ENCODE results near the gene GP1BB.
"Not testable (repeated sequence)": the region's sequence is repeated elsewhere in the genome, so short reads cannot be mapped to it uniquely, and the experiment has no call there.

GP1BB gene

DNA sequence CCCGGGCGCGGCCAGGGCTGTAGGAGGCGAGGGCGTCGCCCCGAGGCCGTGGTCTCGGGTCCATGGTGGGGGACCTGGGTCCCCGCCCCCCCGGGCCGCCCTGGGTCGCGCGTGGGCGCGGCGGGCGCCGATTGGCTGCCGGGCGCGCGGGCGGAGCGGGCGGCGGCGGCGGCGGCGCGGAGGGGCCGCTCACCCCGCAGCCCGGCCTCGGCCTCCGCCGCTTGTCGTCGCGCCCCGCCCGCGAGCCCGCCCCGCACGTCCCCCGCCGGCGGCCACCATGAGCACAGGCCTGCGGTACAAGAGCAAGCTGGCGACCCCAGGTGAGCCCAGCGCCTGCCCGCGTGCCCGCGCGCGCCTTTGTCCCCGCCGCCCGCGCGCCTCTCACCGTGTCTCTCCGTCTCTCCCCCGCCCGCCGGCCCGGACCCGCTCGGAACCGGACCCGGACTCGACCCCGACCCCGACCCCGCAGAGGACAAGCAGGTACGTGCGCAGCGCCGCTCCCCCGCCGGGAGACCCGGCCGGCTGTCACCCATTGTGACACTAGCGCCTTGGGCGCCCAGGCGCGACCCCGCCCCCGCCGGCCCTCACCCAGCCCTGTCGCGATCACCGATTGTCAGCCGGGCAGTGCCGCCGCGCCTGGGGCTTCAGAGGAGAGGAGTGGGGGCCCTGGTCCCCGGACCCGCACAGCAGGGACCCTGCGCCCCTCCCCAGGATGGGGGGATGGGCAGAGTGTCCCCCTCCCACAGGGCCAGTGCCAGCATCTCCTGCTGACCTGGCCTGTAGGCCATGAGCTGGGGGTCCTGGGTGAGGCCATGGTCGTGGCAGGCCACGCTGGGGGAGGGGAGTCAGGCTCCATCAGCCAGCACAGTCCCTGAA lies 8.8 kb upstream of the GP1BB start, which contains the start of gene SEPTIN5:
TSS of gene SEPTIN5 (plus strand) at position 192 of the 876 bp plus-strand sequence. CDS start at position 278, 86 bp downstream.
- DNase-seq (ENCODE audit: low read depth in 2 of 2), result no peak

DNA sequence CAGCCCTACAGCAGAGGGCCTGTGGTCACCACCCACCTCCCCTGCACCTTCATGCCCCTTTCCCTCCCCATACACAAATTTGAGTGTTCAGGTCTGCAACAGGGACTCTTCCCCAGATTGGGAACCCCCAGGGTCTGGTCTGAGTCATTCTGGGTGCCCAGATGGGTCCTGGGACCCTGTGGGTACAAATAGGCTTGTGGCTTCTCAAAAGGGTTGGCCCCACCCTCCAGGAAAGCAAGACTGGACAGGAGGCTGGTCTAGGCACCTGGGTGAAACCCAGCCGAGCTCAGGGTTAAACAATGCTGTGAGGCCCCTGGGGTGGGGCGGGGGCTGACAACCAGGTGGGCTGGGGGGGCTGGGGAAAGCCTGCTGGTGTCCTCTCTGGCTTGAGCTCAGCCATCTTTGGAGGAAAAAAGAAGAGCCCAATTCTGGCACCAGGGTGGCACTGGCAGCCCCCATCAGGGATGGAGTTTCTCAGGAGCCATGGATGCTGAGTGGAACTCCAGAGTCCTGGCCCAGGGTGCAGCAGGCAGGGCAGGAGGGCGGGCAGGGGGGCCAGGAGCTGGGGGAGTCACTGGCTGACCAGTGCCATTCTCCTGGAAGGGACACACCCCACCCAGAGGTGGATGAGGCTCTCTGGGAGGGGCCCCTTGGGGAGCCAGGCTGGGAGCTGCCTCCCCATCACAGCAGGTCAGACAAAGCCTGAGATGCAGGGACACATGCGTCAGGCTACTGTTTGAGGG lies 8.0 kb upstream of the GP1BB start:
- no peak for DNase-seq (ENCODE audit: low read depth in 2 of 2)

DNA sequence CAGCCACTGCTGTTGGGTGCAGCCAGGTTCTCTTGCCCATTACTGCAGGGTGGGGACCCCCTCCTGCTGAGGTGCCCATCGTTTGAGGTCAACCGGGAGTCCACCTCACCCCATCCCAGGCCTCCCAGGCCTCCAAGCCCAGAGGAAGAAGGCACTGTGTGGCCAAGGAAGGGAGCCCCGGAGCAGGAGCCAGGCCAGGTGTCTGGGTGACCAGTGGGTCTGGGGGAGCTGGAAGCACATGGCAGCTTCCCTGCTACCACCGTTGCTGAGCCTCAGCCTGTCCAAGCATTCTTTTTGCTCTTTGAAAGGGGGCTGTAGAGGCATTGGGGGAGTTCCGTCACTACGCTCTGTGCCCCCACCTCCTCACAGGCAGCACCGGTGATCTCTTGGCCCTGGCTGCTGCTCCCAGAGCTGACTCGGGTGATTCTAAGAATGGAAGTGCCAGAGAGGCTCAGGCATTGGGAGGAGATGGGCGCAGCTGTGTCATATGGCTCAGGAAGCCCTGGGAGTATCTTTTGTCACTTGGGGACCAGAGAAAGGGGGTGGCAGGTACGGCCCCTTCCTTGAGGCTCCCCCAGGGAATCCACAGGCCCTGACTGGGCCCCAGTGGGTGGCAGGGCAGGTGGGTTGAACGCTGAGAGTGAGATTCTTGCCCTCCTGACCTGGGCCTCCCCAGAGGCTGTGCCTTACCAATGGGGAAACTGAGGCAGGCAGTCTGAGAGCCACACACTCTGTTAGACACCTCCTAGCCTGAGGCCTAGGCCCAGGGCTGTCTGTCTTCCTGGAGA lies 7.1 kb upstream of the GP1BB start:
- no peak for DNase-seq (ENCODE audit: low read depth in 2 of 2)

DNA sequence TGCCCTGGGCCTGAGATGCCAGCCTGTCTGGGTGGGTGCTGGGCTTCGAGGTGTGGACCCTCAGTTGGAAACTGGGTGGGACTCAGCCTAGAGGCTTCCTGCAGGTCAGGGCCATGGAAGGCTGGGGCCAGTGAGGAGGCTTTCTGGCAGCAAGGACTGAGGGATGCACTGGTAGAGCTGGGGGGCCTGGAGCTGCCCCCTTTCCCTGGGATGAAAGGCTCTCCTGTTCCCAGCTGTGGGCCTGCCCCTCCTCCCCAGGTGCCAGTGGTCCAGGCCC lies 6.6 kb upstream of the GP1BB start:
- no peak for DNase-seq (ENCODE audit: low read depth in 2 of 2)

DNA sequence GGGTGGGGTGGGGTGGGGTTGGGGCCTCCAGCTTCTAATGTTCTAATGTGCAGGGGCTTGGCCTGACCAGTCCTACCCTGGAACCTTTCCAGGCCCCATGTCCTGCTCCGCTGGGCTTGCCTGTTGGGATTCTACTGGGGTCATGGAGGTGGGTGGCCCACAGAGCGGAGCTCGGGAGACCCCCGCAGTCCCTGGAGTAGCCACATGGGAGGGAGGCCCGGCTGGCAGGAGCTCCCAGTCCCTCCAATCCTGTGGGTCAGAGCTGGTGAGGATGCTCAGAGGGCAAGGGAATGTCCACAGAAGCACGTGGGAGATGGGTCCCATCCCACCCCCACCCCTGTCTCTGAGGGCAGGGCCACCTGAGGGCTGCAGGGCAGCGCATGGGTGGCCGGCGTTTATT lies 6.2 kb upstream of the GP1BB start:
- DNase-seq (ENCODE audit: low read depth in 2 of 2), result no peak

DNA sequence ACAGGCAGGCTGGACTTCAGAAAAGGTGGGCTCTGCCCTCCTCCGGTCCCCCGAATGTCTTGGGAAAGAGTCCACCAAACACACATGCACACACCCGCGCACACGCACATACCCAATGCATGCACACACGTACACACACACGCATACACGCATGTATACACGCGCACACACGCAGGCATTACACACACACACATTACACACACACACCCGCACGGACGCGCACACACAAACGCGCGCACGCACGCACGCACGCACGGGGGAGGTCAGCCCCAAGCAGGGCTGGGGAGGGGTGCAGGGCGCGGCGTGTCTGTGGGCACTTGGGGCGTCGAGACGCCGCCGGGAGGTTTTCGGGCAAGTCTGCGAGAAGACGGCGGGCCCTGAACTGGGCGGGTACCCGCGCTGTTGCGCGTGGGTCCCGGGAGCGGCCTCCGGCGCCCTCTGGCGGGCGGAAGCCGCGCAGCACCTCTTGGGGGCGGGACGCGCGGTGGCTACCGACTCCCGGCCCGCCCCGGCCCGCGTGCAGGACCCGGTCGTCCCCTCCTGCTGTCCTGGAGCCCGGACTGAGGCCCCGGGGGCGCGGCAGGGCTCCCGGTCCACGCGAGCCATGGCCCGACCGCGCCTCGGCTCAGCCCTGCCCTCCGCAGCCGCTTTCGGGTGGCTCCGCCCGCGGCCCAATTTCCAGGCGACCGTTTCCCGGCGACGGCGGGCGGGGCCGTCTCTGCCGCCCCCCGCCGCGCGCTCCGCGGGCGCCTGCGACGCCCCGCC lies 5.5 kb upstream of the GP1BB start:
- peak; percentile 34 to 70 for DNase-seq (ENCODE audit: low read depth in 2 of 2)

DNA sequence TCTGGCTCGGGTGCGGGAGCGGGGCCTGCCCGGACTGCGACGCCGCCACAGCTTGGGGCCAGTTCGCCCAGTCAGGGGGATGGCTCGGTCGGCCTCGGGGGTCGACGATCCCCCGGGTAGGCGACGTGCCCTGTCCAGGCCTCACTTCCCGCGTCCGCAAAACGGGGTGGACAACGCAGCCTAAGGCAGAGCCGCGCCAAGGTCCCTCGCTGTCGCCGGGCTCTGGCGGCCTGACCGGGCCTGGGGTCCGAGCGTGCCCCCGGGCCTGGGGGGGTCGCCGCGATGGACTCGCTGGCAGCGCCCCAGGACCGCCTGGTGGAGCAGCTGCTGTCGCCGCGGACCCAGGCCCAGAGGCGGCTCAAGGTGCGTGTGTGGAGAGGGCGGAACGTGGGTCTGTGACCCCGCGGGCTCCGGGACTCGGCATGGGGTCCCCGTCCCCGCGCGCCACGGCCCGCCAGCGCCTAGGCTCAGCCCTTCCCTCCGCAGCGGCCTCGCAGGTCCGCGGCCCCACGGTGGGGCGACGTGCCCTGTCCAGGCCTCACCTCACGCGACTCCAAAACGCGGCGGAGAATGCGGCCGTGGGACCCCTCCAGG lies 4.8 kb upstream of the GP1BB start:
- no peak for DNase-seq (ENCODE audit: low read depth in 2 of 2)

DNA sequence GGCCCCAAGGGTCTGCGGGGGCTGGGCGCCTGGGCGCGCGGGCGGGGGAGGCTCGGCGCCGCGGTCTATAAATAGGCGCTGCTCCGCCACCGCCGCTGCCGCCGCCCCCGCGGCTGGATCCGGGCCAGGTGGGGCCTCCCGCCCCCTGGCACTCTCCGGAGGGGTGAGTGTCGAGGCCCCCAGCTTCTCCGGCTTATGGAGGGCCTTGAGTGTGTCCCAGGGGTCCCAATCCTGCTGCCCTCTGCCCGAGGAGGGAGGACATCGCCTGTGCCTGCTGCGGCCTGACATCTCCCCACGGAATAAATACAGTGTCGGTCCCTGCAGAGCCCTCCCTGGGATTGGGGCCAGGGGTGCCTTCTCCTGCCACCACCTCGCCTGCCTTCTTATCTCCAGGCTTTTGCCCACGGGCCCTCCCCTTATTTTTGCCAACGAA lies 4.3 kb upstream of the GP1BB start:
- DNase-seq (ENCODE audit: low read depth in 2 of 2), result peak; percentile 26 to 65

DNA sequence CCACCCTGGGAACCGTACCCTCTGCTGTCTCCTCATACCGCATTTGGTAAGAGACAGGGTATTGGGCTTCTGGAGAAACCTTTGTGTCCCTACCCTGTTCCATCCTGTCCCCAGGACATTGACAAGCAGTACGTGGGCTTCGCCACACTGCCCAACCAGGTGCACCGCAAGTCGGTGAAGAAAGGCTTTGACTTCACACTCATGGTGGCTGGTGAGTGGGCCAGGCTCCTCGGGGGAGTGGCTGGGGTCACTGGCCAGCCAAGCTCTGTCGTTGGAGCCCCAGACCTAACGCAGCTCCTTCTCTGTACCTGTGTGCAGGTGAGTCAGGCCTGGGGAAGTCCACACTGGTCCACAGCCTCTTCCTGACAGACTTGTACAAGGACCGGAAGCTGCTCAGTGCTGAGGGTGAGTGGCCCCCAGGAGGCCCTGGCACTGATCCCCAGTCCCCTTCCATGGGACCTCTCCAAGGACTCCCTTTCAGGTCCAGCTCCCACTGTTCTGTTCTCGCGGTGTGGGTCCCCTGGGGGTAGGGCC lies 3.8 kb upstream of the GP1BB start:
- DNase-seq (ENCODE audit: low read depth in 2 of 2), result no peak

DNA sequence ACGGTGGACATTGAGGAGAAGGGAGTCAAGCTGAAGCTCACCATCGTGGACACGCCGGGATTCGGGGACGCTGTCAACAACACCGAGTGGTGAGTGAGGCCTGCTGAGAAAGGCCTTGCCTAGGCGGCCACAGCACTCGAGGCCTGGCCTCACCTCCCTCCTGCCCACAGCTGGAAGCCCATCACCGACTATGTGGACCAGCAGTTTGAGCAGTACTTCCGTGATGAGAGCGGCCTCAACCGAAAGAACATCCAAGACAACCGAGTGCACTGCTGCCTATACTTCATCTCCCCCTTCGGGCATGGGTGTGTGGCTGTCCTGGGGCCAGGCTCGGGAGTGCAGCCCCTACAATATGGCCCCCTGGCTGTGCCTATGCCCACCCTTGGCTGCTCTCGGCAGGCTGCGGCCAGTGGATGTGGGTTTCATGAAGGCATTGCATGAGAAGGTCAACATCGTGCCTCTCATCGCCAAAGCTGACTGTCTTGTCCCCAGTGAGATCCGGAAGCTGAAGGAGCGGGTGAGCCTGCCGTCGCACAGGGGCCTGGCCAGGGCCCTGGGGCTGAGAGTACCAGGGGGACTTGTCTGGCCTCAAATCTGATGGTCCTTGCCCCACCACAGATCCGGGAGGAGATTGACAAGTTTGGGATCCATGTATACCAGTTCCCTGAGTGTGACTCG lies 3.0 kb upstream of the GP1BB start:
- no peak for DNase-seq (ENCODE audit: low read depth in 2 of 2)

DNA sequence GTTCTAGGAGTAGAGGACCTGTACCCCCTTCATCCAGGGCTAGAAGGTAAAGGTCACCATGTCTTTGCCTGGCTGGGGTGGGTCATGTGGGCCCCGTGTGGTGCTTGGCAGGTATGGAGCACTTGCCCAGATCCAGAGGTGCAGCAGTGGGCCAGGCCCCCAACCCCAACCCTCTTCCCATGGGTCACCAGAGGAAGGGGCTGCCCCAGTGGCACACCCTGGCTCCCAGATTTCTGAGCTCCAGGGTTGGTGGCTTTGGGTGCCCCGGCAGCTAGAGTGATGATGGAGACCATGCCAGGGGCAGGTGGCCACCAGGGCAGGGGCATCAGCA lies 2.4 kb upstream of the GP1BB start:
- no peak for DNase-seq (ENCODE audit: low read depth in 2 of 2)

DNA sequence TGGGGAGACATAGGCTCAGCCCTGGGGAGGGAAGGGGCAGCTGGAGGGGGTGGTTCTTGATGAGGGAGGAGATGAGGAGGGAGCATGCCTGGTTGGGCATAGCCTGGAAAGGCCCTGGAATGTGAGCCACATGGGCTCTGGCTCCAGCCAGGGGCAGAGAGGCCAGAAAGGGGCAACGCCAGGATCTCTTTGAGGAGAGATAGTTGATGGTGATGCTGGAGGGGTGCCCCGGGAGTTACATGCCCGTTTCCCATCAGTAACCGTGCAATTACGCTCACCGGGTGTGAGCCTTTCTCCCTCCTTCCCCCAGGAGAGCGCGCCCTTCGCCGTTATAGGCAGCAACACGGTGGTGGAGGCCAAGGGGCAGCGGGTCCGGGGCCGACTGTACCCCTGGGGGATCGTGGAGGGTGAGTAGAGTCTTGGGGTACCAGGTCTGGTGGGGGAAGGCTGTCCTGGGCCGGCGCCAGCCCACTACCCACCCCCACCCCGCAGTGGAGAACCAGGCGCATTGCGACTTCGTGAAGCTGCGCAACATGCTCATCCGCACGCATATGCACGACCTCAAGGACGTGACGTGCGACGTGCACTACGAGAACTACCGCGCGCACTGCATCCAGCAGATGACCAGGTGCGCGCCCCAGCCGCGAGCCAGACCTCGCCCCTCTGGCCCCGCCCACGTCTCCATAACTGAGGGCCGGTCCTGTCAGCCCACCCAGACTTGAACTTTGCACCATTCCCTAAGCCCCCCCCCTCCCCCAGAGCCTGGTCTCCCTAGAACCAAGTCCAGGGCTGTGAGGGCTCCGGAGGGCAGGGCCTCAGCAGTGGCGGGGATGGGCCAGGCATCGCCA lies 1.8 kb upstream of the GP1BB start:
- DNase-seq (ENCODE audit: low read depth in 2 of 2), result no peak

DNA sequence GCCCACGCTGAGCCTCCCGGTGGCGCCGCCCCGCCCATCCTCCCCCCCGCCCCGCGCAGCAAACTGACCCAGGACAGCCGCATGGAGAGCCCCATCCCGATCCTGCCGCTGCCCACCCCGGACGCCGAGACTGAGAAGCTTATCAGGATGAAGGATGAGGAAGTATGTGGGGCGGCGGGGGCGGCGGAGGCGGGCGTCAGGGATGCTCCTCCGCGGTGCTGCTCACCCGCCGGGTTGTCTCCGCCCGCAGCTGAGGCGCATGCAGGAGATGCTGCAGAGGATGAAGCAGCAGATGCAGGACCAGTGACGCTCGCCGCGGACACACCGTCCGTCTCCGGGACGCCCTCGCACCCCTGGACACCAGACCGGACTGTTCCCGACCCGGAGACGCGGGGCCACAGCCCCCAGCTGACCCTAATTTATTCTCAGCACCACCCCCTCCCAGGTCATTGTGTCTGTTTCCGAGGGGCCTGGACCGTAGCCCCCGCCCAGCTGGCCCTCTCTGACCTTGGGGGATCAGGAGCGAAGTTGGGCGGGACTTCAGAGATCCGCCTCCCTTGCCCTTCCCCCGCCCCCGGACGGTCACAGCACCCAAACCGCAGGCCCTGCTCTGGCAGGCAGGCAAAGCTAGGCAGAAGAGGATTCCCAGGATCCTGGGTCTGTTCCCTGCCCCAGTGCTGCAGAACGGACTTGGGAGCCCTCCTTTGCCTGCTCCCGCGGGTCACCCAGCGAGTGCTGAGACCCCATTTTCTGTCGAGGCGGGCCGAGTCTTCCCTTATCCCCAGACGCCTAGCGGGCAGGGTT lies 959 bp upstream of the GP1BB start:
- no peak for DNase-seq (ENCODE audit: low read depth in 2 of 2)

DNA sequence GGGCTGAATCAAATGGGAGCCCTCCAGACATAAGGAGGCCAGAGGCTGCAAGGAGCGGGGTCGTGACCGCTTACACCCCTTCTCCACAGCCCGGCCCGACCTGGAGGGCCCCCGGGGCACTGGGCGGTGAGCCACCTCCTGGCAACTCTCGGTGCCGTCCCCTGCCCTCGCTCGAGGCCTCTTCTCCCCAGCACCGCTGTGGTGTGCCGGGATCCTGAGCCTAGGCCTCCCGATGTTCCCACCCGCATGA lies 432 bp upstream of the GP1BB start:
- DNase-seq (ENCODE audit: low read depth in 2 of 2), result no peak

DNA sequence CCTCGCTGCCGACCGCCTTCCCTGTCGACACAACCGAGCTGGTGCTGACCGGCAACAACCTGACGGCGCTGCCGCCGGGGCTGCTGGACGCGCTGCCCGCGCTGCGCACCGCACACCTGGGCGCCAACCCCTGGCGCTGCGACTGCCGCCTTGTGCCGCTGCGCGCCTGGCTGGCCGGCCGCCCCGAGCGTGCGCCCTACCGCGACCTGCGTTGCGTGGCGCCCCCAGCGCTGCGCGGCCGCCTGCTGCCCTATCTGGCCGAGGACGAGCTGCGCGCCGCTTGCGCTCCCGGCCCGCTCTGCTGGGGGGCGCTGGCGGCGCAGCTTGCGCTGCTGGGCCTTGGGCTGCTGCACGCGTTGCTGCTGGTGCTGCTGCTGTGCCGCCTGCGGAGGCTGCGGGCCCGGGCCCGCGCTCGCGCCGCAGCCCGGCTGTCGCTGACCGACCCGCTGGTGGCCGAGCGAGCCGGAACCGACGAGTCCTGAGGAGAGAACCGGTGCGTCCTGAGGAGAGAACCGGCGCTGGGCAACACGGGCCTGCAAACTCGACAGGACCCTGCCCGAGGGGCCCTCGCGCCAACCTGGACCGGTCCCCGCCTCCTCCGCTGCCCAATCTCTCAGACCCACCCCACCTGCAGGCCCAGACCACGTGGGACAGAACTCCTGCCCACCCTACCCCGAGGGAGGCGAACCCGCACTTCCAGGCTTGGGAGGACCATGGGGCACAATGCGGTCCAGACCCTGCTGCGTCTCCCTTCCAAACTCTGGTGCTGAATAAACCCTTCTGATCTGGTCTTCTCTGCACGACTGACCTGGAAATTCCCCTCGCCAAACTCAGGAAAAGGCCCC lies 866 bp downstream of the GP1BB start:
- DNase-seq (ENCODE audit: low read depth in 2 of 2), result no peak

DNA sequence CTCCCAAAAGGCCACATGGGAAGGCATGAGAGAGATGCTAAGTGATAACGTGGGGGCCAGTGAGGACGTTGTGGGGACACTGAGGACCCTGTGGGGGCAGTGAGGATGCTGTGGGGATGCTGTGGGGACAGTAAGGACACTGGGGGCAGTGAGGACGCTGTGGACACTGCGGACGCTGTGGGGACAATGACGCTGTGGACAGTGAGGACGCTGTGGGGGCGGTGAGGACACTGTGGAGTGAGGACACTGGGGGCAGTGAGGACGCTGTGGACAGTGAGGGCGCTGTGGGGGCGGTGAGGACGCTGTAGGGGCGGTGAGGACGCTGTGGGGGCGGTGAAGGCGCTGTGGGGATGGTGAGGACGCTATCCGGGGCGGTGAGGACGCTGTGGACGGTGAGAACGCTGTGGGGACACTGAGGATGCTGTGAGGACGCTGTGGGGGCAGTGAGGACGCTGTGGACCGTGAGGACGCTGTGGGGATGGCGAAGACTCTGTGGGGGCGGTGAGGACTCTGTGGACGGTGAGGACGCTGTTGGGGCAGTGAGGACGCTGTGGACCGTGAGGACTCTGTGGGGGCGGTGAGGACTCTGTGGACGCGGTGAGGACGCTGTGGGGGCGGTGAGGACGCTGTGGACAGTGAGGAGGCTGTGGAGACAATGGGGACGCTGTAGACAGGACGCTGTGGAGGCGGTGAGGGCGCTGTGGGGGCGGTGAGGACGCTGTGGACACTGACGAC lies 1.8 kb downstream of the GP1BB start:
- DNase-seq (ENCODE audit: low read depth in 2 of 2), result no peak

DNA sequence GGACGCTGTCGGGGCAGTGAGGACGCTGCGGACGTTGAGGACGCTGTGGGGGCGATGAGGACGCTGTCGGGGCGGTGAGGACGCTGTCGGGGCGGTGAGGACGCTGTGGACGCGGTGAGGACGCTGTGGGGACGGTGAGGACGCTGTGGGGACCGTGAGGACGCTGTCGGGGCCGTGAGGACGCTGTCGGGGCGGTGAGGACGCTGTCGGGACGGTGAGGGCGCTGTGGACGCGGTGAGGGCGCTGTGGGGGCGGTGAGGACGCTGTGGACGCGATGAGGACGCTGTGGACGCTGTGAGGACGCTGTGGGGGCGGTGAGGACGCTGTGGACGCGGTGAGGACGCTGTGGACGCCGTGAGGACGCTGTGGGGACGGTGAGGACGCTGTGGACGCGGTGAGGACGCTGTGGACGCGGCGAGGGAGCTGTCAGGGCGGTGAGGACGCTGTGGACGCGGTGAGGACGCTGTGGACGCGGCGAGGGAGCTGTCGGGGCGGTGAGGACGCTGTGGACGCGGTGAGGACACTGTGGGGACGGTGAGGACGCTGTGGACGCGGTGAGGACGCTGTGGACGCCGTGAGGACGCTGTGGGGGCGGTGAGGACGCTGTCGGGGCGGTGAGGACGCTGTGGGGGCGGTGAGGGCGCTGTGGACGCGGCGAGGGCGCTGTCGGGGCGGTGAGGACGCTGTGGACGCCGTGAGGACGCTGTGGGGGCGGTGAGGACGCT lies 2.9 kb downstream of the GP1BB start:
- DNase-seq (ENCODE audit: low read depth in 2 of 2), result not testable (repeated sequence)

Measured in stimulated activated CD8-positive, alpha-beta memory T cell treated with anti-CD3 and anti-CD28 coated beads, Interleukin-7, amount 100 ng/mL, for 4 hours (primary cell).